Panc1 (cell line): ENCODE data around the gene USP49. TPM values are rescaled to one million over a fixed set of nuclear protein-coding genes. Genes with fewer than 3 reads are reported as not detected.

ENCODE experiments used
- ATAC-seq: fragments of 200-7000 bp; cut with Tn5 transposase; 2 replicates; pipeline ENCODE4 v1.9.1; 2020; ENCODE audit warnings: mild to moderate bottlenecking, moderate library complexity
- BruUV-seq: library from RNA; stranded (reverse); fragments of 400-500 nt; replicated peaks from 2 replicates; lab custom pipeline; 2021; lab: Mats Ljungman, UMichigan
- CTCF ChIA-PET: fragments of 300-600 bp; sonication (Branson Sonifier 250); formaldehyde crosslinking; loops from one replicate; lab custom pipeline; 2022; ENCODE audit warnings: antibody characterized with exemption; lab: Charles Lee
- POLR2A ChIA-PET: fragments of 300-600 bp; sonication (Branson Sonifier 250); formaldehyde crosslinking; loops from one replicate; lab custom pipeline; 2022; ENCODE audit warnings: antibody characterized with exemption; lab: Charles Lee
- DNase-seq: peaks from one replicate; pipeline ENCODE4 v3.0.0-alpha.2; 2010; ENCODE audit warnings: low read depth, low spot score
- H3K27ac ChIP-seq: 2 replicates; pipeline ENCODE4 v1.5.1; 2011; ENCODE audit warnings: mild to moderate bottlenecking, low read length, inconsistent platforms
- H3K27me3 ChIP-seq: fragments of 200-500 bp; sonication (Bioruptor generic); 2 replicates; pipeline ENCODE4 v1.6.0; 2014; ENCODE audit warnings: low read length, inconsistent platforms; ENCODE audit not compliant: control insufficient read depth, insufficient read depth
- H3K36me3 ChIP-seq: fragments of 200-500 bp; sonication (Bioruptor generic); 2 replicates; pipeline ENCODE4 v1.5.1; 2014; ENCODE audit warnings: inconsistent platforms, mild to moderate bottlenecking, low read length, moderate library complexity; ENCODE audit not compliant: control insufficient read depth, insufficient read depth
- H3K4me1 ChIP-seq: 2 replicates; pipeline ENCODE4 v1.5.1; 2011; ENCODE audit warnings: inconsistent platforms, mild to moderate bottlenecking, low read length, moderate library complexity; ENCODE audit not compliant: control insufficient read depth, insufficient read depth
- H3K4me3 ChIP-seq, 2 experiments: 2 replicates each; pipeline ENCODE4 v1.5.1; 2011 to 2012; ENCODE audit warnings: low read depth in 2 of 2, low read length in 2 of 2, mild to moderate bottlenecking in 2 of 2, inconsistent platforms in 1 of 2, moderate library complexity in 1 of 2
- H3K9me3 ChIP-seq: fragments of 200-500 bp; sonication (Bioruptor generic); 2 replicates; pipeline ENCODE4 v1.5.1; 2014; ENCODE audit warnings: low read depth, mild to moderate bottlenecking, inconsistent platforms, low read length, moderate library complexity; ENCODE audit not compliant: control insufficient read depth, insufficient read depth
- CTCF ChIP-seq: fragments of 450-650 bp; IDR thresholded peaks from 2 replicates; pipeline ENCODE4 v1.5.1; 2017; ENCODE audit warnings: mild to moderate bottlenecking
- POLR2AphosphoS5 ChIP-seq: IDR thresholded peaks from 2 replicates; pipeline ENCODE4 v1.6.1; 2012; ENCODE audit warnings: mild to moderate bottlenecking, low read depth, low read length, moderate library complexity
- REST ChIP-seq, 2 experiments: IDR thresholded peaks; 2 replicates each; pipeline ENCODE4 v1.6.1; 2011 to 2012; ENCODE audit warnings: low read depth in 2 of 2, control low read depth in 1 of 2, low read length in 1 of 2, mild to moderate bottlenecking in 1 of 2, moderate library complexity in 1 of 2; ENCODE audit not compliant: insufficient read depth in 1 of 2
- SIN3A ChIP-seq: IDR thresholded peaks from 2 replicates; pipeline ENCODE4 v1.6.1; 2012; ENCODE audit warnings: low read depth, mild to moderate bottlenecking, low read length, moderate library complexity, borderline replicate concordance; ENCODE audit not compliant: insufficient read depth
- TCF7L2 ChIP-seq: IDR thresholded peaks from 2 replicates; pipeline ENCODE4 v1.6.1; 2011; ENCODE audit warnings: mild to moderate bottlenecking, low read depth, low read length, inconsistent platforms
- in situ Hi-C: cut with HindIII; loops from 2 replicates; pipeline ENCODE4 v1.10.0; 2016; ENCODE audit warnings: low sequenced_read_pairs, low pct_unique_long_range_greater_than_20kb
- intact Hi-C: fragments of 100-400 bp; cut with micrococcal nuclease; formaldehyde crosslinking; loops from one replicate; pipeline ENCODE4 v1.10.0; 2022; ENCODE audit not compliant: unreplicated experiment
- total RNA-seq: library from RNA; stranded (reverse); gene quantifications from one replicate; pipeline ENCODE4 v1.2.1, GENCODE V29; 2021; ENCODE audit not compliant: unreplicated experiment

The USP49 gene
- total RNA-seq, 1 experiment from 2014 or later, result 5.4 TPM

GRCh38 chr6:41759905-41760579, 135.1 kb downstream of the USP49 start:
- peak; percentile 62; the same call in 1 of the 2 replicates for ATAC-seq
- intact Hi-C loops, result no loop called here
- TF ChIP-seq POLR2AphosphoS5 (no peak), TCF7L2 (no peak), CTCF (no peak), SIN3A (no peak), REST (IDR thresholded peaks at IDR 0.05; ENCODE audit: insufficient read depth in 1 of 2, low read depth in 2 of 2, low read length in 1 of 2) (no peak)
- in situ Hi-C loops, result no loop called here
- Histone ChIP-seq H3K4me3 (no peak overlapping the region), H3K4me1 (no peaks in the 10 kb centered on the region), H3K27me3 (no peaks in the 10 kb centered on the region), H3K36me3 (no peaks in the 10 kb centered on the region), H3K9me3 (no peaks in the 10 kb centered on the region), H3K27ac (no peak overlapping the region)
- BruUV-seq, result no TSS peak
- ChIA-PET CTCF (no interaction called here), POLR2A (no interaction called here)
- DNase-seq, result no peak

- DNase-seq (no peak), ATAC-seq (0 out of 2 replicates have a peak, but pooled peaks have one; percentile 14)
- Histone ChIP-seq H3K36me3 (no peaks in the 10 kb centered on the region), H3K9me3 (no peaks in the 10 kb centered on the region), H3K4me1 (no peaks in the 10 kb centered on the region), H3K4me3 (no peak overlapping the region), H3K27ac (no peak overlapping the region), H3K27me3 (no peaks in the 10 kb centered on the region)
- intact Hi-C loops, result no loop called here
- ChIA-PET POLR2A (no interaction called here), CTCF (no interaction called here)
- BruUV-seq, result no TSS peak
- TF ChIP-seq TCF7L2, result no peak
- no peak for TF ChIP-seq CTCF
- TF ChIP-seq SIN3A, result no peak
- no peak for TF ChIP-seq POLR2AphosphoS5
- no peak for TF ChIP-seq REST (IDR thresholded peaks at IDR 0.05; ENCODE audit: insufficient read depth in 1 of 2, low read depth in 2 of 2, low read length in 1 of 2)
- in situ Hi-C loops, result no loop called here
Measured at GRCh38 chr6:41759106-41759904, 135.9 kb downstream of the USP49 start.
